Left lung (tissue), 10 donors: ENCODE measurements around the gene SYCP3. TPM values are rescaled to one million over a fixed set of nuclear protein-coding genes. Genes with fewer than 3 reads are reported as not detected.

Experiments
- ATAC-seq: fragments of 200-7000 bp; cut with Tn5 transposase; one replicate; pipeline ENCODE4 v1.9.1; 2020; ENCODE audit warnings: moderate library complexity
- DNase-seq, 4 donors: peaks; one replicate each; pipeline ENCODE4 v3.0.0-alpha.2; 2013 to 2020
- H3K27ac ChIP-seq, 2 donors: fragments of 200-600 bp; sonication (generic) in 1 of 2; one replicate each; pipeline versions ENCODE4 v1.5.0 to v1.8.0; 2020 to 2021
- H3K27me3 ChIP-seq, 2 donors: fragments of 200-600 bp; sonication (generic) in 1 of 2; one replicate each; pipeline versions ENCODE4 v1.5.0 to v1.8.0; 2020 to 2021
- H3K36me3 ChIP-seq, 2 donors: fragments of 200-600 bp; sonication (generic) in 1 of 2; one replicate each; pipeline versions ENCODE4 v1.5.0 to v1.8.0; 2020 to 2021
- H3K4me1 ChIP-seq, 2 donors: fragments of 200-600 bp; one replicate each; pipeline ENCODE4 v1.8.0; 2021
- H3K4me3 ChIP-seq, 2 donors: fragments of 200-600 bp; sonication (generic) in 1 of 2; one replicate each; pipeline versions ENCODE4 v1.5.0 to v1.8.0; 2020 to 2021; ENCODE audit warnings: mild to moderate bottlenecking in 1 of 2
- H3K9me3 ChIP-seq, 2 donors: fragments of 200-600 bp; sonication (generic) in 1 of 2; one replicate each; pipeline versions ENCODE4 v1.5.0 to v1.8.0; 2020 to 2021
- intact Hi-C, 2 donors: fragments of 100-400 bp; cut with DNase I; formaldehyde crosslinking; loops; one replicate each; pipeline versions ENCODE4 v1.11.2 to v1.14.2; 2022
- polyA plus RNA-seq, 6 donors: library from polyadenylated mRNA; unstranded; fragments of 120-200 nt; gene quantifications; one replicate each; pipeline ENCODE4 v1.2.1, GENCODE V29; 2013; ENCODE audit not compliant: insufficient read length in 6 of 6
- total RNA-seq, 2 donors: library from RNA; stranded (reverse); fragmentation: NEBNext Ultra II Directional; extraction: Animal tissue kit (Norgen Biotek cat#: 25700); gene quantifications; one replicate each; pipeline ENCODE4 v1.2.1, GENCODE V29; 2021
- TF ChIP-seq, protein P1 (sequence below), 2 donors: fragments of 200-600 bp; sonication (generic) in 1 of 2; IDR thresholded peaks; one replicate each; pipeline versions ENCODE4 v1.5.0 to v1.8.0; 2021; ENCODE audit warnings: antibody characterized with exemption in 2 of 2
- donor health status: DM: no; HTN: yes; CAD: no.
- donor health status: DM: no; HTN: no; CAD: no.

Gene SYCP3
- total and polyA plus RNA-seq, 8 donors: 0.23 to 2.5 (median 1.2) TPM

GRCh38 chr12:101733166-101733565, 6.1 kb downstream of the SYCP3 start:
- Histone ChIP-seq H3K27ac (no peak overlapping the region), H3K4me3 (no peak overlapping the region), H3K36me3 (peaks cover 0 to 44% of the 10 kb centered on the region in 2 donors), H3K4me1 (no peaks in the 10 kb centered on the region), H3K9me3 (no peaks in the 10 kb centered on the region), H3K27me3 (no peaks in the 10 kb centered on the region)
- TF ChIP-seq, protein P1, sequence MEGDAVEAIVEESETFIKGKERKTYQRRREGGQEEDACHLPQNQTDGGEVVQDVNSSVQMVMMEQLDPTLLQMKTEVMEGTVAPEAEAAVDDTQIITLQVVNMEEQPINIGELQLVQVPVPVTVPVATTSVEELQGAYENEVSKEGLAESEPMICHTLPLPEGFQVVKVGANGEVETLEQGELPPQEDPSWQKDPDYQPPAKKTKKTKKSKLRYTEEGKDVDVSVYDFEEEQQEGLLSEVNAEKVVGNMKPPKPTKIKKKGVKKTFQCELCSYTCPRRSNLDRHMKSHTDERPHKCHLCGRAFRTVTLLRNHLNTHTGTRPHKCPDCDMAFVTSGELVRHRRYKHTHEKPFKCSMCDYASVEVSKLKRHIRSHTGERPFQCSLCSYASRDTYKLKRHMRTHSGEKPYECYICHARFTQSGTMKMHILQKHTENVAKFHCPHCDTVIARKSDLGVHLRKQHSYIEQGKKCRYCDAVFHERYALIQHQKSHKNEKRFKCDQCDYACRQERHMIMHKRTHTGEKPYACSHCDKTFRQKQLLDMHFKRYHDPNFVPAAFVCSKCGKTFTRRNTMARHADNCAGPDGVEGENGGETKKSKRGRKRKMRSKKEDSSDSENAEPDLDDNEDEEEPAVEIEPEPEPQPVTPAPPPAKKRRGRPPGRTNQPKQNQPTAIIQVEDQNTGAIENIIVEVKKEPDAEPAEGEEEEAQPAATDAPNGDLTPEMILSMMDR (IDR thresholded peaks at IDR 0.05): no peak
- no peak for DNase-seq
- no peak for ATAC-seq
- intact Hi-C loops: no loop called here

DNA sequence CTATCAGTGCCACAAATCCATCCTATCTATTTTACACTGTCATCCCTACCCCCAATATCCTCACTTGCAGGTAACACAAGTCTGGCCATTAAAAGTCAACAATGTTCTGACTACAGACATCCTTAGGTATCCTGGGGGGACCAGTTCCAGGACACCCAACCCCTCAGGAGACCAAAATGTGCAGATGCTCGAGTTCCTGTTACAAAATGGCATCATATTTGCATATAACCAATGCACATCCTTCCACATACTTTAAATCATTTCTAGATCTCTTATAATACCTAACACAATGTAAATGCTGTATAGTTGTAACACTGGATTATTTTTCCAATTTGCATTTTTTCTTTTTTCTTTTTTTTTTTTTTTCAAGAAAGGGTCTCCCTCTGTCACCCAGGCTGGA, 6.9 kb downstream of the SYCP3 start:
- TF ChIP-seq, protein P1 (IDR thresholded peaks at IDR 0.05): no peak
- Histone ChIP-seq H3K4me3 (no peak overlapping the region), H3K4me1 (no peaks in the 10 kb centered on the region), H3K27me3 (no peaks in the 10 kb centered on the region), H3K36me3 (peaks cover 0 to 44% of the 10 kb centered on the region in 2 donors), H3K9me3 (no peaks in the 10 kb centered on the region), H3K27ac (no peak overlapping the region)
- ATAC-seq (no peak), DNase-seq (no peak)
- intact Hi-C loops: no loop called here

GRCh38 chr12:101729842-101730241, 9.4 kb downstream of the SYCP3 start:
- Histone ChIP-seq H3K36me3 (peaks cover 0 to 48% of the 10 kb centered on the region in 2 donors), H3K4me1 (no peaks in the 10 kb centered on the region), H3K4me3 (no peak overlapping the region), H3K27me3 (no peaks in the 10 kb centered on the region), H3K27ac (no peak overlapping the region), H3K9me3 (no peaks in the 10 kb centered on the region)
- TF ChIP-seq, protein P1 (IDR thresholded peaks at IDR 0.05): no peak
- intact Hi-C loops: no loop called here
- ATAC-seq: no peak
- DNase-seq: no peak

DNA sequence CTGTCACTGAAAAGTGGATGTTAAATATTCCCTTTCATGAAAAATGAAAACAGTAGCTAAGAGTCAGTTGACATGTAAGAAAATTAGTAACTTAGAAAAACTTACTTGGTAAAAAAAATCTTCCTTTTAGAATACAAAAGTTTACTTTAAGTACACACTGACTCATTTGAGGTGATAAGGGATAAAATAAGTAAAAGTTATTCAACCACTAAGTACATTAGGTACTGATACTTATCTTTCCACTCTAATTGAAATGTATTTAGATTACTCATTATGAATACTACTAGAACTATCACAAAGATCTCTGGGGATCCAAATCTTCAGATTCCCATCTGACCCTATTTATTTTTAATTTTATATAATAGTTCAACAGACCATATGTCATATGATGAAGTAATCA, 12.2 kb downstream of the SYCP3 start:
- Histone ChIP-seq H3K27ac (no peak overlapping the region), H3K27me3 (no peaks in the 10 kb centered on the region), H3K4me3 (no peak overlapping the region), H3K36me3 (peaks cover 0 to 55% of the 10 kb centered on the region in 2 donors), H3K9me3 (no peaks in the 10 kb centered on the region), H3K4me1 (no peaks in the 10 kb centered on the region)
- intact Hi-C loops: no loop called here
- TF ChIP-seq, protein P1 (IDR thresholded peaks at IDR 0.05): no peak
- ATAC-seq: no peak
- DNase-seq: no peak

DNA sequence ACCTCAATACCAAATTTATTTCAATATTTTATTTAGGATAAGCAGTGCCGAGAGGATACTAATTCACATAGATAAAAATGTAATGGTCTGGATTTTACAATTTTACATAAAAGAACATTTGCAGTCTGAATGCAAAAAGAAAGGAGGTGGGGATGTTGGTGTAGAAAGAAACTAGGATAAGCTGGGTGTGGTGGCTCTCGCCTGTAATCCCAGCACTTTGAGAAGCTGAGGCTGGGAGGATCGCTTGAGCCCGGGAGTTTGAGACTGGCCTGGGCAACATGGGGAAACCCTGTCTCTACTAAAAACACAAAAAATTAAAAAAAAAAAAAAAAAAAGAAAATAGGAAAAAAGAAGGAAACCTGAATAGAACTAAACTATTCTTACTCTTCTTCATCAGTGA, 16.9 kb downstream of the SYCP3 start:
- no peaks in the 10 kb centered on the region for H3K4me1 ChIP-seq
- no peak overlapping the region for H3K4me3 ChIP-seq
- H3K27ac ChIP-seq: no peak overlapping the region
- no peaks in the 10 kb centered on the region for H3K27me3 ChIP-seq
- peaks cover 0 to 36% of the 10 kb centered on the region in 2 donors for H3K36me3 ChIP-seq
- TF ChIP-seq, protein P1 (IDR thresholded peaks at IDR 0.05): no peak
- intact Hi-C loops: no loop called here
- no peaks in the 10 kb centered on the region for H3K9me3 ChIP-seq
- ATAC-seq (no peak), DNase-seq (no peak)
